ENCODE measurements around the gene DAPK2. TPM values are rescaled to one million over a fixed set of nuclear protein-coding genes. Genes with fewer than 3 reads are reported as not detected.

The DAPK2 gene
- total and polyA plus RNA-seq, 7 experiments from 2014 or later = 0.46 to 9.3 (median 4.2) TPM; not detected in 3

DNA sequence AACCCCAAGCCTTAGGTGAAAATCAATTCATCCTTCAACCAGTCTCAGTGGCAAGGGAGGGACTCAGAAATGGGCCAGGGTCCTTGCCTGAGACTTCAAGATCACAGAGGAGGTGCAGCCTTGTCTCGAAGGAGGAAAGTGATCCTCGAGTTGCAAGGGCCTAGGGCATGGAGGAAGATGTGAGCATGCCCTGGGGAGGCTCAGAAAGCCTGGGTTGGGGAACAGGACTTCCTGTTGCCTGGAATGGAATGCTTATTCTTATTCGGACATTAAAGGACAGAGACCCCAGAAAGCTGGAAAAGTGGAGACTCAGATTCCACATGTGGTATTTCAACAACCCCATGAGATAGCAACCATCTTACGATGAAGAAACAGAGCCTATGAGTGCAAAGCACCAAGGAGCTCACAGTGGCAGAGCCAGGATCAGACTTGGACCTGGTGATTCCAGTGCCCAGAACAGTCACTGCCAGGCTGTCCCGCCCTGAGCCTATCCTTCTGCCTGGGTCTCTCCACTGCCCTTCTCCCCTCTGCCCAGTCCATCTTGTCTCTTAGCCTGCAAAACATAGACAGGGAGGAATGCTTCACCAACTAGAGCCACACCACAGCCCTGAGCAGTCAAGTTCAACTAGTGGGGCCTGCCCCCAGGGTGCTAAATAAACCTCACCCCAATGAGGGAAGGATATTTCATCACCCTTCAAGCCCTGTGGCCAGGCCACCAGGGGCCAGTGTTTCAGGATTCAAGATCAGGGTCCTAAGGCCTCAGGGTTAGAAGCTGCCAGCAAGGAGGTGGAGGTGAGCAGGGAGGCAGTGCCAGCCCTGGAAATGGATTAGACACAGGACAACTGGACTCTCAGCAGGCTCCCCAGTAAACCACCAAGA is 21.9 kb downstream of the DAPK2 start:
- H3K36me3 ChIP-seq (ENCODE audit: control insufficient read depth in 2 of 3, insufficient read depth in 3 of 3, low read length in 3 of 3) = no peaks in the 10 kb centered on the region
- H3K27me3 Mint-ChIP-seq = no peaks in the 10 kb centered on the region
- no peaks in the 10 kb centered on the region for H3K9me3 ChIP-seq (ENCODE audit: control insufficient read depth in 2 of 3, low read length in 3 of 3)
- ChIA-PET CTCF (no interaction called here), POLR2A (no interaction called here)
- peaks cover 0 to 10% (median 0%) of the 10 kb centered on the region in 7 donors for H3K4me1 Mint-ChIP-seq
- H3K27me3 ChIP-seq (ENCODE audit: control insufficient read depth in 2 of 2, insufficient read depth in 2 of 2, low read length in 2 of 2) = no peaks in the 10 kb centered on the region
- H3K9me3 Mint-ChIP-seq = peaks cover 0 to 8% (median 0%) of the 10 kb centered on the region in 11 donors
- peaks cover 0 to 10% (median 0%) of the 10 kb centered on the region in 5 donors for H3K36me3 Mint-ChIP-seq
- no peak for ATAC-seq
- DNase-seq = no peak
- H3K4me1 ChIP-seq (ENCODE audit: control insufficient read depth in 2 of 2, insufficient read depth in 2 of 2, low read length in 2 of 2) = peaks cover 0 to 4% of the 10 kb centered on the region in 2 donors
- no peak overlapping the region for H3K4me3 ChIP-seq (ENCODE audit: low read length)
- no peak overlapping the region for H3K4me3 Mint-ChIP-seq
- peak overlapping the region in 1 of 9 donors; percentile 38 for H3K27ac Mint-ChIP-seq
- H3K27ac ChIP-seq (ENCODE audit: low read depth, low read length) = no peak overlapping the region
- intact Hi-C loops (cut with micrococcal nuclease) = no loop called here

DNA sequence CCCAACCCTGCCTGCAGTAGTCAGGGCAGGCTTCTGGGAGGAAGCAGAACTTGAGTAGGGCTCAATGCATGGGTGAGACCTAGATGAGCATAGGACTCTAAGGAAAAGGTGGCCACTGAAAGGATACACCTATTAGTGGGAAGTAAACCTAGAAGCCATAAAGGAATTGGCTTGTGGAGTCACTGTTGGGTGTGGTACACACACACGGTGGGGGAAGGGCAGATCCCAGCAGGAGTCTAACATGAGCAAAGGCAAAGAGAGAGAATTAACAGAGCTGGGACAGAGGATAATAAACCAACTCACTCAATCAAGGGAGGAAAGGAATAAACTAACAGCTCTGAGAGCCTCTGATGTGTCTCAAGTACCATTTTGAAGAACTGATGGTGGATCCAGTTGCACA is 23.1 kb downstream of the DAPK2 start:
- no peak overlapping the region for H3K4me3 Mint-ChIP-seq
- H3K27ac ChIP-seq (ENCODE audit: low read depth, low read length) = no peak overlapping the region
- H3K36me3 ChIP-seq (ENCODE audit: control insufficient read depth in 2 of 3, insufficient read depth in 3 of 3, low read length in 3 of 3) = no peaks in the 10 kb centered on the region
- H3K9me3 ChIP-seq (ENCODE audit: control insufficient read depth in 2 of 3, low read length in 3 of 3) = no peaks in the 10 kb centered on the region
- H3K4me1 ChIP-seq (ENCODE audit: control insufficient read depth in 2 of 2, insufficient read depth in 2 of 2, low read length in 2 of 2) = no peaks in the 10 kb centered on the region
- no peaks in the 10 kb centered on the region for H3K27me3 Mint-ChIP-seq
- peaks cover 0 to 9% (median 0%) of the 10 kb centered on the region in 5 donors for H3K36me3 Mint-ChIP-seq
- intact Hi-C loops (cut with micrococcal nuclease) = no loop called here
- ChIA-PET POLR2A (no interaction called here), CTCF (no interaction called here)
- H3K4me3 ChIP-seq (ENCODE audit: low read length) = no peak overlapping the region
- no peak overlapping the region for H3K27ac Mint-ChIP-seq
- DNase-seq (no peak), ATAC-seq (no peak)
- peaks cover 0 to 7% (median 0%) of the 10 kb centered on the region in 7 donors for H3K4me1 Mint-ChIP-seq
- H3K9me3 Mint-ChIP-seq = peaks cover 0 to 8% (median 0%) of the 10 kb centered on the region in 11 donors
- no peaks in the 10 kb centered on the region for H3K27me3 ChIP-seq (ENCODE audit: control insufficient read depth in 2 of 2, insufficient read depth in 2 of 2, low read length in 2 of 2)

DNA sequence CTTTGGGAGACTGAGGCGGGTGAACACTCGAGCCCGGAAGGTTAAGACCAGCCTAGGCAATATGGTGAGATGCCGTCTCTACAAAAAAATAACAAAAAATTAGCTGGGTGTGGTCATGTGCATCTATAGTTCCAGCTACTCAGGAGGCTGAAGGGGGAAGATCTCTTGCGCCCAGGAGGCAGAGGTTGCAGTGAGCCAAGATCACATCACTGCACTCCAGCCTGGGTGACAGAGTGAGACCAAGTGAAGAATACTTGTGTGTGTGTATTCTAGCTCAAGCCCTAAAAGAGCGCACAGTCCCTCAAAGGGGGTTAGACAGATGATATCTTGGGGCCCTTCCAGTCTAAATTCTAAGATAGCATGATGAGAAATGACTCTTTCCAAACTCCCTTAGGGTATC is 23.7 kb downstream of the DAPK2 start:
- ChIA-PET POLR2A (no interaction called here), CTCF (no interaction called here)
- Histone ChIP-seq H3K27ac (ENCODE audit: low read depth, low read length) (no peak overlapping the region), H3K4me3 (ENCODE audit: low read length) (no peak overlapping the region), H3K27me3 (ENCODE audit: control insufficient read depth in 2 of 2, insufficient read depth in 2 of 2, low read length in 2 of 2) (no peaks in the 10 kb centered on the region), H3K9me3 (ENCODE audit: control insufficient read depth in 2 of 3, low read length in 3 of 3) (no peaks in the 10 kb centered on the region), H3K4me1 (ENCODE audit: control insufficient read depth in 2 of 2, insufficient read depth in 2 of 2, low read length in 2 of 2) (no peaks in the 10 kb centered on the region), H3K36me3 (ENCODE audit: control insufficient read depth in 2 of 3, insufficient read depth in 3 of 3, low read length in 3 of 3) (no peaks in the 10 kb centered on the region)
- Mint-ChIP-seq H3K36me3 (peaks cover 0 to 9% (median 0%) of the 10 kb centered on the region in 5 donors), H3K4me1 (peaks cover 0 to 7% (median 0%) of the 10 kb centered on the region in 7 donors), H3K4me3 (no peak overlapping the region), H3K27me3 (no peaks in the 10 kb centered on the region), H3K9me3 (peaks cover 0 to 7% (median 0%) of the 10 kb centered on the region in 11 donors), H3K27ac (no peak overlapping the region)
- intact Hi-C loops (cut with micrococcal nuclease) = no loop called here
- no peak for ATAC-seq
- DNase-seq = no peak

DNA sequence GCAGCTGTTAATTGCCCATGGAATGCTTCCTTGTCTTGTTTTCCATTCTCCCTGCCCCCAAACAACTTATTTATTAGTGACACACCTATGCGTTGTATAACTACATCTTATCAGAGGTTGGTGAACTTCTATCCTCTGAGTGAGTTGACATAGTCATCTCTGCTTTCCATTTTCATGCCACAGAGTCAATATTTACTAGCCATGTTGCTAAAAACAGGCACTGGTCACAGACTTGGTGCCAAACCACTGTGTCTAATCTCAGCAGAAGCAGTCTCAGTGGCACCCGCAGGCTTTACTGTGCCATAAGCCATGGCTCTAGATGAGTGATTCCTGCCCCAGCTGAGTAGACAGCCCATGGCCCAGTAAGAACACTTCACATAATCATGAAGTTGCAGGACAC is 26.5 kb downstream of the DAPK2 start:
- Mint-ChIP-seq H3K4me1 (peaks cover 0 to 3% (median 0%) of the 10 kb centered on the region in 7 donors), H3K36me3 (peaks cover 0 to 10% (median 0%) of the 10 kb centered on the region in 5 donors), H3K4me3 (no peak overlapping the region), H3K9me3 (peaks cover 0 to 7% (median 0%) of the 10 kb centered on the region in 11 donors), H3K27ac (no peak overlapping the region), H3K27me3 (peaks cover 0 to 3% (median 0%) of the 10 kb centered on the region in 5 donors)
- intact Hi-C loops (cut with micrococcal nuclease) = no loop called here
- Histone ChIP-seq H3K27me3 (ENCODE audit: control insufficient read depth in 2 of 2, insufficient read depth in 2 of 2, low read length in 2 of 2) (no peaks in the 10 kb centered on the region), H3K36me3 (ENCODE audit: control insufficient read depth in 2 of 3, insufficient read depth in 3 of 3, low read length in 3 of 3) (no peaks in the 10 kb centered on the region), H3K27ac (ENCODE audit: low read depth, low read length) (no peak overlapping the region), H3K4me1 (ENCODE audit: control insufficient read depth in 2 of 2, insufficient read depth in 2 of 2, low read length in 2 of 2) (no peaks in the 10 kb centered on the region), H3K4me3 (ENCODE audit: low read length) (no peak overlapping the region), H3K9me3 (ENCODE audit: control insufficient read depth in 2 of 3, low read length in 3 of 3) (no peaks in the 10 kb centered on the region)
- ChIA-PET CTCF (interaction anchor here (0.9 kb wide), 1 partner anchor 474 kb away, joined by 3 read pairs; no protein-coding TSS in a partner anchor), POLR2A (no interaction called here)
- ATAC-seq (no peak), DNase-seq (no peak)

DNA sequence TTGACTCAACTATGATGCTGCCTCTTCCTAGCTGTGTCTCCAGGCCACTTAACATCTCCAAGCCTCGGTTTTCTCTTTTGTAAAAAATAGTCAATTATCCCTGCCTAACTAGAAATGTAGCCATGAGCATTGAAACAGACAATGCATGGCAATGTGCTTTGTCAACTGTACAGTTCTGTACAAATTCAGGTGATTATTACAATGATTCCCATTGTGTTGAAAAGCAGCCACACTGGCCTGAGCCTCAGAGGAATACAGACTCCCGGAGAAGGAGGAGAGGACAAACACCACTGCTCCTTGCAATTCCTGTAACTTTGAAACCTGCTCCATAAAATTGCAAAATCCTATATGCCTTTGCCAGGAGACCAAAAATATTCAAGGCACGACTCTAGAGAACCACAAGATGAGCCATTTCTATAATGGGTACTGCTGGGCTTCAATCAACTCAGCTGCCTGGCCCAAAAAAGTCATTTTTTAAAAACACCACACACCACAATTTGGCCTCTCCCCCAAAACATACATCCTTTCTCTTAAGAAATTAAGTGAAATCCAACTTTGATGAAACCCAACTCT is 28.6 kb downstream of the DAPK2 start:
- no peaks in the 10 kb centered on the region for H3K27me3 ChIP-seq (ENCODE audit: control insufficient read depth in 2 of 2, insufficient read depth in 2 of 2, low read length in 2 of 2)
- no peak overlapping the region for H3K27ac ChIP-seq (ENCODE audit: low read depth, low read length)
- no peak overlapping the region for H3K4me3 ChIP-seq (ENCODE audit: low read length)
- POLR2A ChIA-PET = no interaction called here
- ATAC-seq (no peak), DNase-seq (no peak)
- H3K27me3 Mint-ChIP-seq = peaks cover 0 to 3% (median 0%) of the 10 kb centered on the region in 5 donors
- H3K9me3 Mint-ChIP-seq = peaks cover 0 to 7% (median 0%) of the 10 kb centered on the region in 11 donors
- peaks cover 0 to 10% (median 0%) of the 10 kb centered on the region in 7 donors for H3K4me1 Mint-ChIP-seq
- peak overlapping the region in 1 of 9 donors; percentile 34 for H3K27ac Mint-ChIP-seq
- no peaks in the 10 kb centered on the region for H3K36me3 ChIP-seq (ENCODE audit: control insufficient read depth in 2 of 3, insufficient read depth in 3 of 3, low read length in 3 of 3)
- H3K4me1 ChIP-seq (ENCODE audit: control insufficient read depth in 2 of 2, insufficient read depth in 2 of 2, low read length in 2 of 2) = no peaks in the 10 kb centered on the region
- peaks cover 0 to 9% (median 0%) of the 10 kb centered on the region in 5 donors for H3K36me3 Mint-ChIP-seq
- H3K9me3 ChIP-seq (ENCODE audit: control insufficient read depth in 2 of 3, low read length in 3 of 3) = no peaks in the 10 kb centered on the region
- intact Hi-C loops (cut with micrococcal nuclease) = no loop called here
- no peak overlapping the region for H3K4me3 Mint-ChIP-seq
- CTCF ChIA-PET = no interaction called here

DNA sequence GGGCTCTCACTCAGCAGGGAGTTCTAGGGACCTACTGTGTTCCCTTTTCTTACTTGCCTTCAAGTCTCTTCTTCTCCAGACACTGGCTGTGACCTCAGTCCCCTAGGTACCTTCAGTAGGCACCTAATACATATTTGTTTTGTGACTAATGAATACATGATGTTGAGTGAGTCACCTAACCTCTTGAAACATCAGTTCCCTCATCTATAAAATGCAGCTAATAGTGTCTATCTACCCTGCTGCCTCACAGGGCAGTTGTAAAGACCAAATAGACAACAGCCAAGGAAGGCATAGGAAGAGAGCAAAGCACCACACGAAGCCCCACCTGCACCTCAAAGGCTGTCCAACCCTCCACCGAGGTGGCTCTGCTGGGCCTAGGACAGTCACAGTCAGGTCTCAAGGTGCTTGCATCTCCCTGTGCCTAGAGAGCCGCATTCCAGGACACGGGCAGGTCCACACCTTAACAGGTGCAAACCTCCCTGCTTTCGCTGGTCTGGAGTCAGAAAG is 29.1 kb downstream of the DAPK2 start:
- Mint-ChIP-seq H3K27ac (peak overlapping the region in 1 of 9 donors; percentile 34), H3K36me3 (peaks cover 0 to 9% (median 0%) of the 10 kb centered on the region in 5 donors), H3K4me1 (peaks cover 0 to 13% (median 0%) of the 10 kb centered on the region in 7 donors), H3K4me3 (no peak overlapping the region), H3K27me3 (peaks cover 0 to 3% (median 0%) of the 10 kb centered on the region in 5 donors), H3K9me3 (peaks cover 0 to 7% (median 0%) of the 10 kb centered on the region in 11 donors)
- Histone ChIP-seq H3K4me3 (ENCODE audit: low read length) (no peak overlapping the region), H3K27me3 (ENCODE audit: control insufficient read depth in 2 of 2, insufficient read depth in 2 of 2, low read length in 2 of 2) (no peaks in the 10 kb centered on the region), H3K36me3 (ENCODE audit: control insufficient read depth in 2 of 3, insufficient read depth in 3 of 3, low read length in 3 of 3) (no peaks in the 10 kb centered on the region), H3K4me1 (ENCODE audit: control insufficient read depth in 2 of 2, insufficient read depth in 2 of 2, low read length in 2 of 2) (no peaks in the 10 kb centered on the region), H3K27ac (ENCODE audit: low read depth, low read length) (no peak overlapping the region), H3K9me3 (ENCODE audit: control insufficient read depth in 2 of 3, low read length in 3 of 3) (no peaks in the 10 kb centered on the region)
- ChIA-PET CTCF (no interaction called here), POLR2A (no interaction called here)
- intact Hi-C loops (cut with micrococcal nuclease) = no loop called here
- DNase-seq (no peak), ATAC-seq (no peak)

All from naive thymus-derived CD4-positive, alpha-beta T cell (primary cell).